ENCODE data around the gene PTBP2. TPM values are rescaled to one million over a fixed set of nuclear protein-coding genes. Genes with fewer than 3 reads are reported as not detected.
"Not testable (repeated sequence)": the region's sequence is repeated elsewhere in the genome, so short reads cannot be mapped to it uniquely, and the experiment has no call there.

Gene PTBP2
- total RNA-seq, 3 donors from 2014 or later, result 54.2 to 78.3 (median 59.0) TPM

- H3K27ac ChIP-seq, result no peak overlapping the region
- TF ChIP-seq POLR2A (IDR thresholded peaks at IDR 0.05) (no peak), CTCF (IDR thresholded peaks at IDR 0.05) (no peak), POLR2AphosphoS5 (IDR thresholded peaks at IDR 0.05) (no peak)
- H3K4me3 ChIP-seq, result no peak overlapping the region
- no peaks in the 10 kb centered on the region for H3K36me3 ChIP-seq
- H3K27me3 ChIP-seq, result no peaks in the 10 kb centered on the region
- intact Hi-C loops (cut with DNase I; ENCODE audit: low total_unique reads), result no loop called here
- no peaks in the 10 kb centered on the region for H3K4me1 ChIP-seq
- DNase-seq (ENCODE audit: low spot score in 2 of 2), result no peak
- H3K9me3 ChIP-seq, result no peaks in the 10 kb centered on the region
Measured at GRCh38 chr1:96790599-96790998, 69.0 kb downstream of the PTBP2 start.

- Histone ChIP-seq H3K27ac (no peak overlapping the region), H3K4me1 (no peaks in the 10 kb centered on the region), H3K4me3 (no peak overlapping the region), H3K27me3 (no peaks in the 10 kb centered on the region), H3K9me3 (no peaks in the 10 kb centered on the region), H3K36me3 (no peaks in the 10 kb centered on the region)
- intact Hi-C loops (cut with DNase I; ENCODE audit: low total_unique reads), result no loop called here
- TF ChIP-seq POLR2AphosphoS5 (IDR thresholded peaks at IDR 0.05), result no peak
- TF ChIP-seq CTCF (IDR thresholded peaks at IDR 0.05), result no peak
- no peak for TF ChIP-seq POLR2A (IDR thresholded peaks at IDR 0.05)
- DNase-seq (ENCODE audit: low spot score in 2 of 2), result no peak
Measured at GRCh38 chr1:96792220-96792619, 70.6 kb downstream of the PTBP2 start.

DNA sequence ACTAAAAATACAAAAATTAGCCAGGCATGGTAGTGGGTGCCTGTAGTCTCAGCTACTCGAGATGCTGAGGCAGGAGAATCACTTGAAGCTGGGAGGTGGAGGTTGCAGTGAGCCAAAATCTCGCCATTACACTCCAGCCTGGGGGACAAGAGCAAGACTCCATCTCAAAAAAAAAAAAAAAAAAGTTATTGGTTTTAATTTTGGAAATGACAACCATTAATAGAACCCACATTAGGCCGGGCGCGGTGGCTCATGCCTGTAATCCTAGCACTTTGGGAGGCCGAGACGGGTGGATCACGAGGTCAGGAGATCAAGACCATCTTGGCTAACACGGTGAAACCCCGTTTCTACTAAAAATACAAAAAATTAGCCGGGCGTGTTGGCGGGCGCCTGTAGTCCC is 80.1 kb downstream of the PTBP2 start:
- DNase-seq (ENCODE audit: low spot score in 2 of 2); H3K4me1 ChIP-seq; H3K27me3 ChIP-seq; H3K36me3 ChIP-seq; H3K27ac ChIP-seq; H3K4me3 ChIP-seq; H3K9me3 ChIP-seq: not testable (repeated sequence)
- intact Hi-C loops (cut with DNase I; ENCODE audit: low total_unique reads), result loop anchor here (10.0 kb wide), 1 partner anchor 117 kb away; no protein-coding TSS in a partner anchor

- no peaks in the 10 kb centered on the region for H3K36me3 ChIP-seq
- no peaks in the 10 kb centered on the region for H3K4me1 ChIP-seq
- intact Hi-C loops (cut with DNase I; ENCODE audit: low total_unique reads), result loop anchor here (10.0 kb wide), 1 partner anchor 120 kb away; no protein-coding TSS in a partner anchor
- no peak for DNase-seq (ENCODE audit: low spot score in 2 of 2)
- H3K4me3 ChIP-seq, result no peak overlapping the region
- no peak overlapping the region for H3K27ac ChIP-seq
- no peak for TF ChIP-seq CTCF (IDR thresholded peaks at IDR 0.05)
- TF ChIP-seq POLR2AphosphoS5 (IDR thresholded peaks at IDR 0.05), result no peak
- no peak for TF ChIP-seq POLR2A (IDR thresholded peaks at IDR 0.05)
- H3K9me3 ChIP-seq, result no peaks in the 10 kb centered on the region
- H3K27me3 ChIP-seq, result no peaks in the 10 kb centered on the region
Measured at GRCh38 chr1:96804648-96805047, 83.1 kb downstream of the PTBP2 start.

- no peak overlapping the region for H3K4me3 ChIP-seq
- H3K36me3 ChIP-seq, result no peaks in the 10 kb centered on the region
- no peaks in the 10 kb centered on the region for H3K4me1 ChIP-seq
- no peak for TF ChIP-seq POLR2A (IDR thresholded peaks at IDR 0.05)
- TF ChIP-seq CTCF (IDR thresholded peaks at IDR 0.05), result no peak
- TF ChIP-seq POLR2AphosphoS5 (IDR thresholded peaks at IDR 0.05), result no peak
- no peaks in the 10 kb centered on the region for H3K27me3 ChIP-seq
- no peaks in the 10 kb centered on the region for H3K9me3 ChIP-seq
- H3K27ac ChIP-seq, result no peak overlapping the region
- DNase-seq (ENCODE audit: low spot score in 2 of 2), result no peak
- intact Hi-C loops (cut with DNase I; ENCODE audit: low total_unique reads), result loop anchor here (10.0 kb wide), 1 partner anchor 123 kb away; no protein-coding TSS in a partner anchor
Measured at GRCh38 chr1:96808191-96808590, 86.6 kb downstream of the PTBP2 start.

- H3K27me3 ChIP-seq, result no peaks in the 10 kb centered on the region
- intact Hi-C loops (cut with DNase I; ENCODE audit: low total_unique reads), result no loop called here
- H3K4me3 ChIP-seq, result no peak overlapping the region
- H3K4me1 ChIP-seq, result no peaks in the 10 kb centered on the region
- TF ChIP-seq CTCF (IDR thresholded peaks at IDR 0.05) (no peak), POLR2AphosphoS5 (IDR thresholded peaks at IDR 0.05) (no peak), POLR2A (IDR thresholded peaks at IDR 0.05) (no peak)
- no peak overlapping the region for H3K27ac ChIP-seq
- no peaks in the 10 kb centered on the region for H3K9me3 ChIP-seq
- H3K36me3 ChIP-seq, result no peaks in the 10 kb centered on the region
- DNase-seq (ENCODE audit: low spot score in 2 of 2), result no peak
Measured at GRCh38 chr1:96815914-96816313, 94.3 kb downstream of the PTBP2 start.

Measured in breast epithelium (tissue), 4 donors.